Measurements from ENCODE around the gene TNFAIP8L2.
"Not testable (repeated sequence)": the region's sequence is repeated elsewhere in the genome, so short reads cannot be mapped to it uniquely, and the experiment has no call there.

The TNFAIP8L2 gene

DNA sequence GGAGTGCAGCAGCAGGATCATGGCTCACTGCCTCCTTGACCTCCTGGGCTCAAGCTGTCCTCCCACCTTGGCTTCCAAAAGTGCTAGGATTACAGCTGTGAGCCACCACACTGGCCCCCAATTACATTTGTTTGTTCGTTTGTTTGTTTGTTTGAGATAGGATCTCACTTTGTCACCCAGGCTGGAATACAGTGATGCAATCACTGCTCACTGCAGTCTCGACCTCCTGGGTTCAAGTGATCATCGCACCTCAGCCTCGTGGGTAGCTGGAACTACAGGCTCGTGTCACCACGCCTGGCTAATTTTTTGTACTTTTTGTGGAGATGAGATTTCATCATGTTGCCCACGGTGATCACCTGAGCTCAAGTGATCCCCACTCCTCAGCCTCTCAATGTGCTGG is 35.6 kb downstream of the TNFAIP8L2 start:
- no peak for DNase-seq (ENCODE audit: low read depth)

DNA sequence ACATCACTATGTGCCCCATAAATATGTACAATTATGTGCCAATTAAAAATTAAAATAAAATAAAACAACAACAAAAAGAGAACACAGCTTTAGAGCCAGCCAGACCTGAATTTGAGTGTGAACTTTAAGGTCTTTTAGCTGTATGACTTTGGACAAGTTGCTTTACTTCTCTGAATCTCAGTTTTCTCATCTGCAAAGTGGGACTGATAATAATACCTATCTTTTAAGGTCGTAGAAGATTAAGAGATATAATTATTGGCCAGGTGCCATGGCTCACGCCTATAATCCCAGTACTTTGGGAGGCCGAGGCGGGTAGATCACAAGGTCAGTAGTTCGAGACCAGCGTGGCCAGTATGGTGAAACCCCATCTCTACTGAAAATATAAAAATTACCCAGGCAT is 36.9 kb downstream of the TNFAIP8L2 start:
- no peak for DNase-seq (ENCODE audit: low read depth)

DNA sequence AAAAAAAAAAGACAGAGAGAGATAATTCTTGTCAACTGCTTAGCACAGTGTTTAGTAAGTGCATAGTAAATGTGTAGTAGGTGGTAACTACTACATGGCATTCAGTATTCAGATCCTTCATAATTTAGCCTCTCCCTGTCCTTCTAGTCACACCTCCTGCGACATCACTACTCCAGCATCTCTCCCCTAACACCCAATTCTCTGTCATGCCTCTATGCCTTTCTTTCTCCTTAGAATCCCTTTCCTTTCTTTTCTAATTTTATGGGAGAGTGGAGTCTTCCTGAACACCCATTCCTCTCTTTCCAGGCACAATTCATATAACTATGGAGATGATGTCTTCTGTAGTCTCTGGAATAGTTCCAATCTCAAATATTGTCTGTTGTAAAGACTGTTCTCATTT is 37.4 kb downstream of the TNFAIP8L2 start:
- no peak for DNase-seq (ENCODE audit: low read depth)

DNA sequence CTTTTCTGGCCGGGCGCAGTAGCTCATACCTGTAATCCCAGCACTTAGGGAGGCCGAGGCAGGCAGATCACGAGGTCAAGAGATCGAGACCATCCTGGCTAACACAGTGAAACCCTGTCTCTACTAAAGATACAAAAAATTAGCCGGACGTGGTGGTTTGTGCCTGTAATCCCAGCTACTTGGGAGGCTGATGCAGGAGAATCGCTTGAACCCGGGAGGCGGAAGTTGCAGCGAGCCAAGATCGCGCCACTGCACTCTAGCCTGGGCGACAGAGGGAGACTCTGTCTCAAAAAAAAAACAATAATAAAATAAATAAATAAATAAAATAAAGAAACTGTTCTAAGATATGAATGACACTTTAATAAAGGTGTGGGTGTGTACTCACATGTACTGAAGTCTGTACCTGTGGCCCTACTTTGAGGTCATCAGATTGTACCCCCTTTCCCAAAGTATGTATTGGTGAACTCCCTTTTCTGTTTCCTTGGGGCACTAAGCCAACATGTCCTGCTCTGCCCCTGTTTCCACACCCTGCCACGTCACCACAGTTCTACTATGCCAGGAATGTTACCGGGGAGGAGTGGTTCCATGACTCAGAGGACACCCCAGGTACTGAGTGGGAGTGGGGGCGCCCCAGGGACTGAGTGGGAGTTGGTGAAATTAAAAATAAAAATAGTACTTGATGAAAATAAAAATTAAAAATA is 38.6 kb downstream of the TNFAIP8L2 start:
- peak; percentile 51 for DNase-seq (ENCODE audit: low read depth)

GRCh38 chr1:151196292-151196800 is 39.9 kb downstream of the TNFAIP8L2 start:
- peak; percentile 83 for DNase-seq (ENCODE audit: low read depth)

GRCh38 chr1:151197863-151198253 is 41.4 kb downstream of the TNFAIP8L2 start:
- DNase-seq (ENCODE audit: low read depth), result no peak

- DNase-seq (ENCODE audit: low read depth), result peak; percentile 98
These were observed 42.0 kb downstream of the TNFAIP8L2 start, which contains the start of gene PIP5K1A for GRCh38 chr1:151198254-151199127. PIP5K1A (plus strand) TSS chr1:151198552; CDS start chr1:151198997, 445 bp downstream.

- DNase-seq (ENCODE audit: low read depth), result peak; percentile 68
These were observed 43.6 kb downstream of the TNFAIP8L2 start for GRCh38 chr1:151199873-151200581.

GRCh38 chr1:151205381-151205965 is 49.0 kb downstream of the TNFAIP8L2 start:
- not testable (repeated sequence) for DNase-seq (ENCODE audit: low read depth)
